ENCODE data around the gene ATL2.

DNA sequence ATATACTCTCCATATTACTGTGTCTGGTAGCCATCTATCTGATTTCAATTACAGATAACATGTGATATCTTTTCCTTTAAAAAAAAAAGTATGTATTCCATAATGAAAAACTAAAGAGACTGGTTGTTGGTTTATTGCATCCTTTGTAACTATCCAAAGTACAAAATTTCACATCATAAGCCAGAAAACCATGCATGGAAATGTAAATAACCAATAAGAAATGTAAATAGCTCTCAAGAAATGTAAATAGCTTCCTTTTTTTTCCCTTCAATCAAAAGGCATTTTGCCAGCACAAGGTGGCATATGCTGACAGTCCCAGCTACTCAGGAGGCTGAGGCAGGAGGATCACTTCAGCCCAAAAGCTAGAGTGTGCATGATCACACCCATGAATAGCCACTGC lies 59.3 kb downstream of the ATL2 start:
- TF ChIP-seq, protein P1, sequence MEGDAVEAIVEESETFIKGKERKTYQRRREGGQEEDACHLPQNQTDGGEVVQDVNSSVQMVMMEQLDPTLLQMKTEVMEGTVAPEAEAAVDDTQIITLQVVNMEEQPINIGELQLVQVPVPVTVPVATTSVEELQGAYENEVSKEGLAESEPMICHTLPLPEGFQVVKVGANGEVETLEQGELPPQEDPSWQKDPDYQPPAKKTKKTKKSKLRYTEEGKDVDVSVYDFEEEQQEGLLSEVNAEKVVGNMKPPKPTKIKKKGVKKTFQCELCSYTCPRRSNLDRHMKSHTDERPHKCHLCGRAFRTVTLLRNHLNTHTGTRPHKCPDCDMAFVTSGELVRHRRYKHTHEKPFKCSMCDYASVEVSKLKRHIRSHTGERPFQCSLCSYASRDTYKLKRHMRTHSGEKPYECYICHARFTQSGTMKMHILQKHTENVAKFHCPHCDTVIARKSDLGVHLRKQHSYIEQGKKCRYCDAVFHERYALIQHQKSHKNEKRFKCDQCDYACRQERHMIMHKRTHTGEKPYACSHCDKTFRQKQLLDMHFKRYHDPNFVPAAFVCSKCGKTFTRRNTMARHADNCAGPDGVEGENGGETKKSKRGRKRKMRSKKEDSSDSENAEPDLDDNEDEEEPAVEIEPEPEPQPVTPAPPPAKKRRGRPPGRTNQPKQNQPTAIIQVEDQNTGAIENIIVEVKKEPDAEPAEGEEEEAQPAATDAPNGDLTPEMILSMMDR (IDR thresholded peaks at IDR 0.05) = no peak
- TF ChIP-seq POLR2A (IDR thresholded peaks at IDR 0.05) (no peak), POLR2AphosphoS5 (IDR thresholded peaks at IDR 0.05; ENCODE audit: insufficient read depth in 1 of 2, low read depth in 1 of 2) (no peak)
